K562 (cell line): ENCODE data around the gene PHC1. TPM values are rescaled to one million over a fixed set of nuclear protein-coding genes. Genes with fewer than 3 reads are reported as not detected.

Experiments used
- ATAC-seq: fragments of 200-7000 bp; cut with Tn5 transposase; 3 replicates; pipeline ENCODE4 v1.9.1; 2020; ENCODE audit warnings: moderate library complexity
- BruUV-seq: library from RNA; stranded (reverse); fragments of 400-500 nt; replicated peaks from 2 replicates; lab custom pipeline; 2021; lab: Mats Ljungman, UMichigan
- CTCF ChIA-PET: fragments of 300-600 bp; formaldehyde crosslinking; extraction: SDS; loops from one replicate; lab custom pipeline; 2021; ENCODE audit warnings: low intra/inter-chr PET ratio; lab: Yijun Ruan, JAX
- POLR2A ChIA-PET: fragments of 300-600, 350-650 bp; sonication (Branson Sonifier 250); formaldehyde crosslinking; extraction: SDS; loops from one replicate; lab custom pipeline; 2021; ENCODE audit warnings: antibody characterized with exemption, inconsistent platforms; lab: Yijun Ruan, JAX
- DNase-seq, 4 experiments: peaks; one replicate each; pipeline versions ENCODE4 v3.0.0 to v3.0.0-alpha.2; 2011 to 2018; ENCODE audit warnings: low spot score in 3 of 4, mixed read lengths in 3 of 4; ENCODE audit errors: extremely low read depth in 1 of 4
- FAIRE-seq: peaks from 2 replicates; lab custom pipeline; 2011; peaks lifted over from hg19 to GRCh38; lab: Jason Lieb, UNC
- H2AFZ ChIP-seq: 2 replicates; pipeline ENCODE4 v1.6.0; 2011; ENCODE audit warnings: low read depth, low read length, control low read depth, inconsistent platforms
- H3K27ac ChIP-seq: fragments of 200-600 bp; 3 replicates; pipeline ENCODE4 v1.8.0; 2011; ENCODE audit warnings: low read depth, mild to moderate bottlenecking, control low read depth, inconsistent platforms, low read length, moderate library complexity, mixed read lengths; ENCODE audit errors: extremely low read depth
- H3K27me3 ChIP-seq, 2 experiments: fragments of 300-600 bp in 1 of 2; 2 replicates in 1 of 2; 3 replicates in 1 of 2; pipeline versions ENCODE4 v1.6.0 to v1.8.0; 2011; ENCODE audit warnings: inconsistent platforms in 2 of 2, low read length in 2 of 2, mild to moderate bottlenecking in 1 of 2, mixed read lengths in 1 of 2, moderate library complexity in 1 of 2; ENCODE audit not compliant: control insufficient read depth in 2 of 2, insufficient read depth in 2 of 2
- H3K36me3 ChIP-seq: fragments of 300-600 bp; 3 replicates; pipeline ENCODE4 v1.8.0; 2011; ENCODE audit warnings: mild to moderate bottlenecking, low read length, inconsistent platforms; ENCODE audit not compliant: control insufficient read depth, insufficient read depth
- H3K4me1 ChIP-seq, 2 experiments: fragments of 200-600 bp in 1 of 2; replicated peaks in 1 of 2; 2 replicates in 1 of 2; 3 replicates in 1 of 2; pipeline versions ENCODE4 v1.5.1 to v1.8.0; 2011; ENCODE audit warnings: inconsistent platforms in 2 of 2, low read length in 2 of 2, mild to moderate bottlenecking in 1 of 2, mixed read lengths in 1 of 2, moderate library complexity in 1 of 2; ENCODE audit not compliant: control insufficient read depth in 2 of 2, insufficient read depth in 2 of 2
- H3K4me2 ChIP-seq: 2 replicates; pipeline ENCODE4 v1.6.1; 2011; ENCODE audit warnings: low read length, control low read depth, inconsistent platforms, mixed read lengths; ENCODE audit not compliant: insufficient read depth
- H3K4me3 ChIP-seq: fragments of 200-600 bp; sonication (generic), shearing (Covaris generic); 2 replicates; pipeline ENCODE4 v1.5.1; 2016; ENCODE audit warnings: control low read depth, inconsistent platforms
- H3K79me2 ChIP-seq: fragments of 200-600 bp; 3 replicates; pipeline ENCODE4 v1.8.0; 2011; ENCODE audit warnings: low read length, inconsistent platforms; ENCODE audit not compliant: control insufficient read depth, insufficient read depth
- H3K9ac ChIP-seq, 2 experiments: 2 replicates each; pipeline versions ENCODE4 v1.6.0 to v1.6.1; 2011; ENCODE audit warnings: low read depth in 2 of 2, low read length in 2 of 2, control low read depth in 1 of 2, inconsistent platforms in 1 of 2, mild to moderate bottlenecking in 1 of 2, mixed read lengths in 1 of 2; ENCODE audit not compliant: insufficient read depth in 1 of 2
- H3K9me1 ChIP-seq: one replicate; pipeline ENCODE4 v1.6.0; 2011; ENCODE audit warnings: inconsistent platforms, mild to moderate bottlenecking, low read length, moderate library complexity; ENCODE audit not compliant: control insufficient read depth, insufficient read depth
- H3K9me3 ChIP-seq: replicated peaks from 2 replicates; pipeline ENCODE4 v1.5.1; 2011; ENCODE audit warnings: low read depth, low read length, inconsistent platforms; ENCODE audit not compliant: control insufficient read depth, insufficient read depth
- H4K20me1 ChIP-seq: replicated peaks from 2 replicates; pipeline ENCODE4 v1.6.1; 2011; ENCODE audit warnings: low read length, inconsistent platforms, mixed read lengths; ENCODE audit not compliant: control insufficient read depth, insufficient read depth
- ATF3 ChIP-seq, 2 experiments: fragments of 450-650 bp in 1 of 2; sonication (generic) in 1 of 2; formaldehyde crosslinking in 1 of 2; IDR thresholded peaks in 1 of 2; conservative IDR thresholded peaks in 1 of 2; 2 replicates each; pipeline versions ENCODE4 v1.6.1 to v1.8.1; 2016 to 2023; ENCODE audit warnings: mild to moderate bottlenecking in 2 of 2, moderate library complexity in 2 of 2, inconsistent platforms in 1 of 2, missing genetic modification reagents in 1 of 2
- CREB5 ChIP-seq: fragments of 250-450 bp; sonication (Bioruptor Pico); IDR thresholded peaks from 2 replicates; pipeline ENCODE4 v1.5.0; 2020; ENCODE audit warnings: mild to moderate bottlenecking
- EHMT2 ChIP-seq: fragments of 450-650 bp; IDR thresholded peaks from 2 replicates; pipeline ENCODE4 v1.6.1; 2018; ENCODE audit warnings: antibody characterized with exemption
- GTF2A2 ChIP-seq: IDR thresholded peaks from 2 replicates; pipeline ENCODE4 v1.6.1; 2016; ENCODE audit warnings: mild to moderate bottlenecking, missing genetic modification characterization, missing compliant biosample characterization
- KAT8 ChIP-seq: fragments of 450-650 bp; IDR thresholded peaks from 2 replicates; pipeline ENCODE4 v1.6.1; 2016; ENCODE audit warnings: low read depth, mild to moderate bottlenecking
- RBM17 ChIP-seq: fragments of 200-400 bp; formaldehyde crosslinking; IDR thresholded peaks from 2 replicates; pipeline ENCODE4 v1.6.1; 2017; ENCODE audit warnings: low read depth, mild to moderate bottlenecking, low read length, borderline replicate concordance
- RBM25 ChIP-seq: fragments of 200-400 bp; formaldehyde crosslinking; IDR thresholded peaks from 2 replicates; pipeline ENCODE4 v1.6.1; 2018; ENCODE audit warnings: low read length, low read depth, moderate library complexity; ENCODE audit not compliant: severe bottlenecking
- SIX5 ChIP-seq, 2 experiments: IDR thresholded peaks; 2 replicates each; pipeline ENCODE4 v1.6.1; 2011; ENCODE audit warnings: low read length in 2 of 2, borderline replicate concordance in 1 of 2, low read depth in 1 of 2, mild to moderate bottlenecking in 1 of 2, moderate library complexity in 1 of 2; ENCODE audit not compliant: insufficient read depth in 1 of 2
- SLC30A9 ChIP-seq: fragments of 250-450 bp; sonication (Bioruptor Pico); IDR thresholded peaks from 2 replicates; pipeline ENCODE4 v1.8.0; 2022; ENCODE audit warnings: mild to moderate bottlenecking, moderate library complexity
- SMARCA5 ChIP-seq: fragments of 450-650 bp; IDR thresholded peaks from 2 replicates; pipeline ENCODE4 v1.6.1; 2016
- TRIM28 ChIP-seq: fragments of 450-650 bp; IDR thresholded peaks from 2 replicates; pipeline ENCODE4 v1.6.1; 2017
- ZNF121 ChIP-seq: sonication (generic); formaldehyde crosslinking; conservative IDR thresholded peaks from 2 replicates; pipeline ENCODE4 v1.8.0; 2022; ENCODE audit warnings: missing genetic modification reagents
- ZNF384 ChIP-seq: IDR thresholded peaks from 2 replicates; pipeline ENCODE4 v1.6.1; 2012; ENCODE audit warnings: low read depth, low read length, improper control_type of control experiment
- ZNF740 ChIP-seq, 3 experiments: fragments of 200-800 bp in 1 of 3; sonication (Bioruptor generic) in 1 of 3; sonication (generic) in 1 of 3; formaldehyde crosslinking in 1 of 3; IDR thresholded peaks; 2 replicates each; pipeline versions ENCODE4 v1.6.1 to v1.8.0; 2016 to 2022; ENCODE audit warnings: mild to moderate bottlenecking in 2 of 3, missing compliant biosample characterization in 2 of 3, missing genetic modification characterization in 2 of 3, missing genetic modification reagents in 1 of 3
- ZNF75A ChIP-seq: fragments of 450-650 bp; formaldehyde crosslinking; IDR thresholded peaks from 2 replicates; pipeline ENCODE4 v1.4.0; 2020; ENCODE audit warnings: mild to moderate bottlenecking
- WGBS: fragments of 100-300 bp; shearing (Covaris generic); methylation state at CpG from one replicate; pipeline ENCODE4 v1.1.6; 2016; ENCODE audit warnings: low coverage, mixed read lengths; ENCODE audit not compliant: insufficient coverage; ENCODE audit errors: missing lambda C conversion rate; 5-methylcytosine and 5-hydroxymethylcytosine counted together
- in situ Hi-C: fragments of 300-500 bp; cut with MboI; formaldehyde crosslinking; loops from 4 replicates; pipeline ENCODE4 v1.15.0; 2018; ENCODE audit warnings: inconsistent platforms, mixed read lengths
- intact Hi-C: fragments of 100-400 bp; cut with micrococcal nuclease; formaldehyde crosslinking; loops from 2 replicates; pipeline ENCODE4 v1.14.2; 2022
- polyA plus RNA-seq, 8 experiments: library from polyadenylated mRNA; depleted of rRNA in 4 of 8; stranded (reverse) in 5 of 8; unstranded in 3 of 8; fragments of >200 nt; fragmentation: Nextera tagmentation in 2 of 8; fragmentation: Illumina TruSeq in 1 of 8; extraction: Ambion mirVana in 2 of 8; extraction: Trizol in 1 of 8; gene quantifications; 2 replicates each; pipeline versions ENCODE4 v1.2.1 to v1.2.3, GENCODE V29; 2011 to 2014; ENCODE audit warnings: inconsistent platforms in 1 of 8, missing spikeins in 1 of 8
- total RNA-seq, 7 experiments: library from RNA; depleted of rRNA in 6 of 7; stranded (reverse); fragments of >200 nt in 6 of 7; fragmentation: Illumina TruSeq in 2 of 7; extraction: Trizol in 2 of 7; gene quantifications; 2 replicates each; pipeline versions ENCODE4 v1.2.1 to v1.2.3, GENCODE V29; 2011 to 2021; ENCODE audit warnings: low replicate concordance in 1 of 7

PHC1 gene
- total and polyA plus RNA-seq, 9 of the 15 experiments (the other 6 are each of a cell fraction or from before 2014, with no cell fraction given), result 1.9 to 13.7 (median 6.9) TPM

- TF ChIP-seq CREB5 (CRISPR knock-in tag), result no peak
- no peak for TF ChIP-seq RBM17
- no peak for TF ChIP-seq KAT8
- TF ChIP-seq, all 486 proteins: peak for 0
Measured at GRCh38 chr12:8876887-8877286, 37.4 kb upstream of the PHC1 start (continued).

- no TSS peak for BruUV-seq
- TF ChIP-seq SIX5 (IDR thresholded peaks at IDR 0.05; ENCODE audit: borderline replicate concordance in 1 of 2, insufficient read depth in 1 of 2, low read depth in 1 of 2, low read length in 2 of 2) (no peak), ATF3 (IDR thresholded peaks at IDR 0.05) (no peak), ATF3 (CRISPR knock-in tag; conservative IDR thresholded peaks at IDR 0.05) (no peak), ZNF121 (CRISPR knock-in tag) (peak; percentile 96), ZNF75A (no peak), ZNF740 (CRISPR knock-in tag; IDR thresholded peaks at IDR 0.05) (no peak), ZNF740 (tag; IDR thresholded peaks at IDR 0.05) (peak in 1 of 2 experiments; percentile 26; a peak in 1 of 4 replicates), TRIM28 (no peak), RBM25 (peak; percentile 57), SMARCA5 (peak; percentile 63), GTF2A2 (tag) (0 out of 2 replicates have a peak, but pooled peaks have one; percentile 30), ZNF384 (no peak), EHMT2 (no peak), SLC30A9 (CRISPR knock-in tag) (no peak)
Measured at GRCh38 chr12:8886502-8887284, 27.6 kb upstream of the PHC1 start.

More at GRCh38 chr12:8886502-8887284, 27.6 kb upstream of the PHC1 start:
- POLR2A ChIA-PET, result no interaction called here
- Histone ChIP-seq H3K4me1 (peaks cover 11 to 19% of the 10 kb centered on the region in 2 experiments; a peak in 4 of 5 replicates), H3K4me2 (peak overlapping the region; percentile 56; the same call in 1 of the 2 replicates), H3K79me2 (no peaks in the 10 kb centered on the region), H3K36me3 (no peaks in the 10 kb centered on the region), H4K20me1 (no peaks in the 10 kb centered on the region), H2AFZ (peak overlapping the region; percentile 80), H3K9me3 (no peaks in the 10 kb centered on the region), H3K27ac (peak overlapping the region; percentile 89), H3K9ac (peak overlapping the region in 1 of 2 experiments; percentile 49; a peak in 2 of 4 replicates), H3K27me3 (no peaks in the 10 kb centered on the region), H3K4me3 (no peak overlapping the region), H3K9me1 (no peaks in the 10 kb centered on the region)
- ATAC-seq (peak; percentile 44), DNase-seq (peak in 3 of 4 experiments; percentile 12 to 40 (median 23)), FAIRE-seq (no peak)
- intact Hi-C loops, result no loop called here
- CTCF ChIA-PET, result no interaction called here
- in situ Hi-C loops, result no loop called here
- WGBS, result 3% methylated on average over 6 of the region's 6 CpGs
